Caco-2 (cell line): ENCODE data around the gene MOB1A. TPM values are rescaled to one million over a fixed set of nuclear protein-coding genes. Genes with fewer than 3 reads are reported as not detected.
A peak's percentile ranks its signal among the peaks of the same experiment; 100 is the strongest.

Experiments used
- Bru-seq: library from RNA; stranded (reverse); fragments of 400-500 nt; gene quantifications from one replicate; lab custom pipeline; 2021; lab: Mats Ljungman, UMichigan
- BruChase-seq, 2 experiments: library from RNA; stranded (reverse); fragments of 400-500 nt; gene quantifications; one replicate each; lab custom pipeline; 2021; lab: Mats Ljungman, UMichigan
- BruUV-seq: library from RNA; stranded (reverse); fragments of 400-500 nt; replicated peaks from 2 replicates; lab custom pipeline; 2021; lab: Mats Ljungman, UMichigan
- CTCF ChIA-PET: fragments of 300-600 bp; sonication (Branson Sonifier 250); formaldehyde crosslinking; loops from one replicate; lab custom pipeline; 2022; ENCODE audit warnings: antibody characterized with exemption; lab: Charles Lee
- POLR2A ChIA-PET: fragments of 300-600 bp; sonication (Branson Sonifier 250); formaldehyde crosslinking; loops from one replicate; lab custom pipeline; 2022; ENCODE audit warnings: antibody characterized with exemption; lab: Charles Lee
- DNase-seq, 2 experiments: peaks; one replicate each; pipeline versions ENCODE4 v3.0.0 to v3.0.0-alpha.2; 2020 to 2022
- H3K27me3 ChIP-seq: replicated peaks from 2 replicates; pipeline ENCODE4 v1.6.0; 2011; ENCODE audit warnings: low read length; ENCODE audit not compliant: control insufficient read depth, insufficient read depth
- H3K36me3 ChIP-seq: 2 replicates; pipeline ENCODE4 v1.5.1; 2011; ENCODE audit warnings: low read length; ENCODE audit not compliant: control insufficient read depth, insufficient read depth
- H3K4me1 ChIP-seq: fragments of 250-450 bp; sonication (Bioruptor Pico); 2 replicates; pipeline ENCODE4 v1.5.1; 2020; ENCODE audit warnings: mild to moderate bottlenecking
- H3K4me3 ChIP-seq: 2 replicates; pipeline ENCODE4 v1.5.1; 2011; ENCODE audit warnings: low read depth, mild to moderate bottlenecking, control low read depth, low read length
- H3K9me3 ChIP-seq: fragments of 250-450 bp; sonication (Bioruptor Pico); 2 replicates; pipeline ENCODE4 v1.5.1; 2020; ENCODE audit warnings: mild to moderate bottlenecking, moderate library complexity
- H3K27ac Mint-ChIP-seq: one replicate; pipeline ENCODE4 v1.8.0; 2022; ENCODE audit warnings: mixed read lengths; ENCODE audit not compliant: unreplicated experiment
- H3K27me3 Mint-ChIP-seq: one replicate; pipeline ENCODE4 v1.8.0; 2022; ENCODE audit warnings: mixed read lengths; ENCODE audit not compliant: insufficient read depth, unreplicated experiment
- H3K36me3 Mint-ChIP-seq: one replicate; pipeline ENCODE4 v1.8.0; 2022; ENCODE audit warnings: mild to moderate bottlenecking, mixed read lengths; ENCODE audit not compliant: insufficient read depth, unreplicated experiment
- H3K4me1 Mint-ChIP-seq: one replicate; pipeline ENCODE4 v1.8.0; 2022; ENCODE audit warnings: low read depth, mixed read lengths; ENCODE audit not compliant: unreplicated experiment
- H3K4me3 Mint-ChIP-seq: one replicate; pipeline ENCODE4 v1.8.0; 2022; ENCODE audit warnings: mild to moderate bottlenecking, moderate library complexity, mixed read lengths; ENCODE audit not compliant: unreplicated experiment
- H3K9me3 Mint-ChIP-seq: one replicate; pipeline ENCODE4 v1.8.0; 2022; ENCODE audit warnings: mixed read lengths; ENCODE audit not compliant: unreplicated experiment
- CTCF ChIP-seq, 2 experiments: fragments of 200-600 bp in 1 of 2; IDR thresholded peaks; 1 replicate in 1 of 2; 2 replicates in 1 of 2; pipeline versions ENCODE4 v1.5.1 to v1.8.0; 2011 to 2022; ENCODE audit warnings: antibody characterized with exemption in 1 of 2, control low read depth in 1 of 2, inconsistent platforms in 1 of 2, low read depth in 1 of 2, low read length in 1 of 2, mild to moderate bottlenecking in 1 of 2, moderate library complexity in 1 of 2; ENCODE audit not compliant: insufficient read depth in 1 of 2, severe bottlenecking in 1 of 2, unreplicated experiment in 1 of 2
- intact Hi-C: fragments of 100-400 bp; cut with micrococcal nuclease; formaldehyde crosslinking; loops from one replicate; pipeline ENCODE4 v1.10.0; 2022; ENCODE audit not compliant: unreplicated experiment
- long read RNA-seq: library from polyadenylated mRNA; stranded (forward); transcript quantifications from one replicate; pipeline ENCODE4 v2.0.0, GENCODE V29; 2022
- total RNA-seq: library from RNA; stranded (reverse); gene quantifications from 2 replicates; pipeline ENCODE4 v1.2.3, GENCODE V29; 2022

MOB1A gene
- 113 and 125 TPM in 2 replicates for total RNA-seq
- Bru-seq, nascent RNA, result percentile 94 among the genes with signal in this experiment
- BruChase-seq, experiment 1, labeled RNA remaining after a 2-hour chase, result percentile 98 among the genes with signal in this experiment
- BruChase-seq, experiment 2, labeled RNA remaining after a 6-hour chase, result percentile 99 among the genes with signal in this experiment
- long read RNA-seq, full-length matches to known transcripts, result 246 of 308 reads
- long read RNA-seq, partial matches to known transcripts, result 12 of 308 reads
- long read RNA-seq, other reads (novel, unspliced or antisense), result 50 of 308 reads

DNA sequence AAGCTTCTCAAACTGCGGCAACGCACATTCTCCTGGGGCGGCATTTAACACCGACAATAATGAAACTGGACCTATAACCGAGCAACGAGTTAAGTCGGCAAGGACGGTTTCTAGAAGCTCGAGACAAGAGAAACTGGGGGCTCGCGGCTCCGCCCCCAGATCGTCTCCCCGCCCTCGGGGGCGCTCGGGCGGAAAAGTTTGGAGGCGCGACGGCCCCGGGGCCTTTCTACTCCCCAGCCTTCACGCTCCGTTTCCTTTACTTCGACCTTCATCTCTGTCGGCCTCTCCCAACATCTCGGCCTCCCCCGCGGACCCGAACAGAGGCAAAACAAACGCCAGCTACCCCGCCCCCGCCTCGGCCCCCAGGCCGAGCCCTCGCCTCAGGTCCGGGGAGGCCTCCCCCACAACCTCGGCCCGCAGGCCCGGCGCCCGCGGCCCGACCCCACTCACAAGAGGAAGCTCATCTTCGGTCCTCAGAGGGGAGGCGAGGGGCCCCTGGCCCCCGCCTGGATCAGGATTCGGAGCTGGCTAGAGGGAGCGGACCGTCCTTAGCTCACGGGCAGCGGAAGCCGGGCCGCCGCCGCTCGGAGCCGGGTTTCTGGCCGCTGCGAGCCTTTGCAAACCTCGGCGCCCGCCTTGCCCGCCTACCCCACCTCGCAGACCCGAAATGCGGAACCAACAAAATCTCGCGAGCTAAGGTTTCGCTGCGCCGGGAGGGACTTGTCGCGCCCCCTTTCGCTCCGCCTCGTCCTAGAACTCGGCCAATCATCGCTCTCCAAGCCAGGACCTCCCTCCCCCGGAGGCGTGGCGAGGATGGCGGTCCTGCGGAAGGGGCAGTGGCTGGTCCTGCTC is at the start of gene MOB1A:
Gene MOB1A, minus strand, starts transcription at position 669 of the 852 bp plus-strand sequence. Its CDS starts 205 bp downstream, at position 464.
- intact Hi-C loops, result loop anchor here (1.0 to 2.0 kb wide), 2 partner anchors 20 to 30 kb away; partner anchors contain the start of gene MTHFD2
- Mint-ChIP-seq H3K4me3 (peak within 1 kb of the TSS; percentile 78), H3K27ac (peak within 1 kb of the TSS; percentile 46), H3K4me1 (no peaks in the 10 kb centered on the region), H3K36me3 (peaks cover 24% of the 10 kb centered on the region), H3K27me3 (no peaks in the 10 kb centered on the region), H3K9me3 (no peaks in the 10 kb centered on the region)
- Histone ChIP-seq H3K36me3 (no peaks in the 10 kb centered on the region), H3K4me1 (0 out of 2 replicates have a peak, but pooled peaks cover 4% of the 10 kb centered on the region), H3K27me3 (no peaks in the 10 kb centered on the region), H3K4me3 (peak within 1 kb of the TSS; percentile 60), H3K9me3 (no peaks in the 10 kb centered on the region; the same call in 1 of the 2 replicates)
- ChIA-PET POLR2A (interaction anchor here (0.5 to 1.8 kb wide), 13 partner anchors 13 to 350 kb away, joined by 3 to 23 read pairs (median 6); partner anchors contain the start of genes BOLA3, MTHFD2 and STAMBP), CTCF (interaction anchor here (0.6 to 2.0 kb wide), 15 partner anchors 10 to 350 kb away, joined by 3 to 12 read pairs (median 4); partner anchors contain the start of genes BOLA3, MTHFD2 and STAMBP)
- BruUV-seq, result no TSS peak
- no peak for TF ChIP-seq CTCF (IDR thresholded peaks at IDR 0.05; ENCODE audit: insufficient read depth in 1 of 2, low read depth in 1 of 2, low read length in 1 of 2, severe bottlenecking in 1 of 2, unreplicated experiment in 1 of 2)
- DNase-seq, result peak; percentile 99 to 100

DNA sequence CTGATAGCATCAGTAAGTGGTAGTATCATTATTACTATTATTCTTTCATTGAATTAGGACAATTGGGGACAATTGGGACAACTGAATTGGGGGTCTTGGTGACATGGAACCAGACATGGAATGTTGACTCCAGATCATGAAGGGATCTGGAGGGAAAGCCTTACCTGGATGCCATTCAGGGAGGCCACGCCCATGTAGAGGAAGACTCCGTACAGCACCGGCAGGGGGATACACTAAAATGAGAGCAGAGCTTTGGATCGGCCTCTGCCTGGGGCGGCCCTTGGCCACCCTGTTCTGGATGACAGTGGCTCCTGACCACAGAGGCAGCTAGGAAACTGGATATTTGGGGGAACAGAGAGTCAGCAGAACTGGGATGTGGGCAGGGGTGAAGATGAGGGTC is 49.0 kb upstream of the MOB1A start:
- Mint-ChIP-seq H3K36me3 (peaks cover 63% of the 10 kb centered on the region), H3K9me3 (no peaks in the 10 kb centered on the region), H3K4me3 (no peak overlapping the region), H3K27me3 (no peaks in the 10 kb centered on the region), H3K27ac (peak overlapping the region; percentile 50), H3K4me1 (peaks cover 7% of the 10 kb centered on the region)
- no TSS peak for BruUV-seq
- DNase-seq, result no peak
- Histone ChIP-seq H3K9me3 (no peaks in the 10 kb centered on the region), H3K36me3 (no peaks in the 10 kb centered on the region), H3K4me3 (no peak overlapping the region), H3K4me1 (no peaks in the 10 kb centered on the region), H3K27me3 (no peaks in the 10 kb centered on the region)
- POLR2A ChIA-PET, result no interaction called here
- no peak for TF ChIP-seq CTCF (IDR thresholded peaks at IDR 0.05; ENCODE audit: insufficient read depth in 1 of 2, low read depth in 1 of 2, low read length in 1 of 2, severe bottlenecking in 1 of 2, unreplicated experiment in 1 of 2)
- CTCF ChIA-PET, result interaction anchor here (0.6 kb wide), 1 partner anchor 17 kb away, joined by 3 read pairs; no protein-coding TSS in a partner anchor
- intact Hi-C loops, result no loop called here

DNA sequence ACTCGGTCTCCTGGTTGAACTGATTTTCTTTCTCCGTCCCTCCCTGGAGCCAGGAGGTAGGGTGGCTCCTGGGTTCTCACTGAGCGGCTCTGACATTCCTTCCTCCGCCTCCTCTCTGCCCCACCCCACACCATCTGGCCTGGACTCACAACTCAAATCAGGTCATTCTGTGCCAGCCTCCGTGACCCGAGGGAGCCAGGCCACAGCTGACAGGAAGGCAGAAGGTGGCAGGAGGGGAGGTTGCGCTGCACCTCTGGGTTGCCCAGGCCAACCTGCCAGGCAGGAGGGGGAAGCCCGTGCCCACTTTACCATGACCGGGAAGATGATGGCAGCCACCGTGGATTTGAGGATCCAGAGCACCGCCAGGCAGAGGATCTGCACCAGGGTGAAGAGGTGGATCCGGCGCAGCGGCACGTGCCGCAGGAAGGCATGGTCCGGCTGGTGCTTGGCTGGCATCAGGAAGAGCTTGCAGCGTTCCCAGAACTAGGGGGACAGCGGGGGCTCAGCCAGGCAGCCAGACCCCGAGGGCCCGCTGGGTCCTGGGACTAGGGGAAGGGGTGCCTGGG is 48.1 kb upstream of the MOB1A start:
- Histone ChIP-seq H3K9me3 (no peaks in the 10 kb centered on the region), H3K36me3 (no peaks in the 10 kb centered on the region), H3K4me3 (no peak overlapping the region), H3K27me3 (no peaks in the 10 kb centered on the region), H3K4me1 (no peaks in the 10 kb centered on the region)
- Mint-ChIP-seq H3K27me3 (no peaks in the 10 kb centered on the region), H3K9me3 (no peaks in the 10 kb centered on the region), H3K27ac (peak overlapping the region; percentile 58), H3K4me1 (peaks cover 7% of the 10 kb centered on the region), H3K36me3 (peaks cover 72% of the 10 kb centered on the region), H3K4me3 (peak overlapping the region; percentile 17)
- no peak for DNase-seq
- intact Hi-C loops, result no loop called here
- POLR2A ChIA-PET, result no interaction called here
- TF ChIP-seq CTCF (IDR thresholded peaks at IDR 0.05; ENCODE audit: insufficient read depth in 1 of 2, low read depth in 1 of 2, low read length in 1 of 2, severe bottlenecking in 1 of 2, unreplicated experiment in 1 of 2), result no peak
- CTCF ChIA-PET, result no interaction called here
- BruUV-seq, result no TSS peak
